HepG2 (cell line): Measurements from ENCODE around the gene GOLPH3. TPM values are rescaled to one million over a fixed set of nuclear protein-coding genes. Genes with fewer than 3 reads are reported as not detected.

ENCODE experiments used
- ATAC-seq: fragments of 200-7000 bp; cut with Tn5 transposase; 3 replicates; pipeline ENCODE4 v1.9.1; 2020; ENCODE audit warnings: mild to moderate bottlenecking, moderate library complexity
- BruUV-seq: library from RNA; stranded (reverse); fragments of 400-500 nt; replicated peaks from 2 replicates; lab custom pipeline; 2021; lab: Mats Ljungman, UMichigan
- CTCF ChIA-PET: fragments of 300-600 bp; formaldehyde crosslinking; extraction: SDS; loops from one replicate; lab custom pipeline; 2021; ENCODE audit warnings: low total read pairs, inconsistent platforms, low intra/inter-chr PET ratio; lab: Yijun Ruan, JAX
- POLR2A ChIA-PET: fragments of 350-600 bp; sonication (Branson Sonifier 250); formaldehyde crosslinking; loops from one replicate; lab custom pipeline; 2020; ENCODE audit warnings: antibody characterized with exemption, inconsistent platforms; lab: Yijun Ruan, JAX
- DNase-seq: peaks from one replicate; pipeline ENCODE4 v3.0.0-alpha.2; 2015; ENCODE audit warnings: low spot score
- FAIRE-seq: peaks from 3 replicates; lab custom pipeline; 2011; peaks lifted over from hg19 to GRCh38; lab: Jason Lieb, UNC
- H2AFZ ChIP-seq: one replicate; pipeline ENCODE4 v1.6.1; 2011; ENCODE audit warnings: low read length, inconsistent platforms
- H3K27ac ChIP-seq: fragments of 300-600 bp; 3 replicates; pipeline ENCODE4 v1.8.0; 2011; ENCODE audit warnings: mixed run types, mild to moderate bottlenecking, mixed read lengths, low read length, inconsistent platforms; ENCODE audit not compliant: insufficient read depth; ENCODE audit errors: extremely low read length
- H3K27me3 ChIP-seq, 2 experiments: fragments of 200-600 bp in 1 of 2; 2 replicates in 1 of 2; 3 replicates in 1 of 2; pipeline versions ENCODE4 v1.6.0 to v1.8.0; 2011; ENCODE audit warnings: low read length in 2 of 2, mild to moderate bottlenecking in 2 of 2, moderate library complexity in 2 of 2, inconsistent platforms in 1 of 2; ENCODE audit not compliant: insufficient read depth in 2 of 2, control insufficient read depth in 1 of 2
- H3K36me3 ChIP-seq, 2 experiments: fragments of 200-600 bp in 1 of 2; replicated peaks in 1 of 2; 2 replicates in 1 of 2; 3 replicates in 1 of 2; pipeline versions ENCODE4 v1.5.1 to v1.8.0; 2011; ENCODE audit warnings: low read length in 2 of 2, inconsistent platforms in 1 of 2; ENCODE audit not compliant: insufficient read depth in 2 of 2, control insufficient read depth in 1 of 2
- H3K4me1 ChIP-seq: 2 replicates; pipeline ENCODE4 v1.5.1; 2012; ENCODE audit warnings: low read length, inconsistent platforms; ENCODE audit not compliant: insufficient read depth
- H3K4me2 ChIP-seq: 2 replicates; pipeline ENCODE4 v1.6.0; 2011; ENCODE audit warnings: low read depth, low read length, inconsistent platforms
- H3K4me3 ChIP-seq, 3 experiments: fragments of 200-600 bp in 1 of 3; sonication (generic), shearing (Covaris generic) in 1 of 3; replicated peaks in 1 of 3; 2 replicates each; pipeline ENCODE4 v1.5.1; 2011 to 2016; ENCODE audit warnings: low read length in 3 of 3, inconsistent platforms in 2 of 3, low read depth in 2 of 3, mild to moderate bottlenecking in 2 of 3, control low read depth in 1 of 3, mixed read lengths in 1 of 3; ENCODE audit not compliant: insufficient read depth in 1 of 3
- H3K79me2 ChIP-seq: one replicate; pipeline ENCODE4 v1.6.1; 2011; ENCODE audit warnings: low read length, inconsistent platforms; ENCODE audit not compliant: insufficient read depth
- H3K9ac ChIP-seq: 2 replicates; pipeline ENCODE4 v1.6.0; 2011; ENCODE audit warnings: mild to moderate bottlenecking, low read depth, low read length, inconsistent platforms; ENCODE audit not compliant: insufficient read depth
- H3K9me3 ChIP-seq: 2 replicates; pipeline ENCODE4 v1.5.1; 2012; ENCODE audit warnings: mild to moderate bottlenecking, low read length
- H4K20me1 ChIP-seq: 2 replicates; pipeline ENCODE4 v1.6.0; 2011; ENCODE audit warnings: inconsistent platforms, mild to moderate bottlenecking, low read length, moderate library complexity; ENCODE audit not compliant: insufficient read depth
- FOXJ3 ChIP-seq: sonication (generic); formaldehyde crosslinking; IDR thresholded peaks from 2 replicates; pipeline ENCODE4 v1.4.0; 2020; ENCODE audit warnings: missing genetic modification reagents, mild to moderate bottlenecking, borderline replicate concordance
- HDAC2 ChIP-seq: sonication (generic); formaldehyde crosslinking; IDR thresholded peaks from 2 replicates; pipeline ENCODE4 v1.4.0; 2020; ENCODE audit warnings: missing genetic modification reagents
- HDAC6 ChIP-seq: fragments of 200-600 bp; sonication (generic); IDR thresholded peaks from 2 replicates; pipeline ENCODE4 v1.7.0; 2017; ENCODE audit warnings: mild to moderate bottlenecking, antibody characterized with exemption, low read length, low read depth
- HIVEP1 ChIP-seq: sonication (generic); formaldehyde crosslinking; IDR thresholded peaks from 2 replicates; pipeline ENCODE4 v1.4.0; 2020; ENCODE audit warnings: mild to moderate bottlenecking, missing genetic modification reagents
- NFKBIZ ChIP-seq: IDR thresholded peaks from 2 replicates; pipeline ENCODE4 v1.6.1; 2018; ENCODE audit warnings: missing genetic modification reagents, missing compliant biosample characterization
- TP53 ChIP-seq: sonication (generic); formaldehyde crosslinking; conservative IDR thresholded peaks from 2 replicates; pipeline ENCODE4 v1.4.0; 2020; ENCODE audit warnings: missing genetic modification reagents
- WGBS: methylation state at CpG from one replicate; pipeline ENCODE4 v1.1.6; 2017; ENCODE audit warnings: low lambda C conversion rate; 5-methylcytosine and 5-hydroxymethylcytosine counted together
- in situ Hi-C: cut with HindIII; loops from 2 replicates; pipeline ENCODE4 v1.10.0; 2017; ENCODE audit warnings: low pct_unique_long_range_greater_than_20kb; ENCODE audit not compliant: extremely low pct_ligation_motif_present
- intact Hi-C: fragments of 100-400 bp; cut with micrococcal nuclease; formaldehyde crosslinking; loops from one replicate; pipeline ENCODE4 v1.10.0; 2022; ENCODE audit not compliant: unreplicated experiment
- polyA plus RNA-seq, 8 experiments: library from polyadenylated mRNA; depleted of rRNA in 3 of 8; stranded (reverse) in 7 of 8; unstranded in 1 of 8; fragments of >200 nt; fragmentation: Illumina TruSeq in 4 of 8; extraction: Trizol in 4 of 8; gene quantifications; 2 replicates each; pipeline versions ENCODE4 v1.2.1 to v1.2.3, GENCODE V29; 2011 to 2016; ENCODE audit warnings: low read depth in 4 of 8, missing spikeins in 1 of 8, mixed read lengths in 1 of 8; ENCODE audit not compliant: insufficient read depth in 1 of 8
- total RNA-seq, 5 experiments: library from RNA; depleted of rRNA; stranded (reverse); fragments of >200 nt; fragmentation: Illumina TruSeq; extraction: Trizol; gene quantifications; 2 replicates each; pipeline ENCODE4 v1.2.3, GENCODE V29; 2016; ENCODE audit warnings: low read depth in 1 of 5
- TF ChIP-seq, protein P1 (sequence below): sonication (generic); formaldehyde crosslinking; IDR thresholded peaks from 2 replicates; pipeline ENCODE4 v1.5.1; 2020; ENCODE audit warnings: missing genetic modification reagents, mild to moderate bottlenecking, borderline replicate concordance
- TF ChIP-seq, protein P2 (sequence below): sonication (generic); formaldehyde crosslinking; IDR thresholded peaks from 2 replicates; pipeline ENCODE4 v1.4.0; 2020; ENCODE audit warnings: mild to moderate bottlenecking, missing genetic modification reagents

GOLPH3 gene
- total and polyA plus RNA-seq, 2 of the 13 experiments (the other 11 are each of a cell fraction or from before 2014, with no cell fraction given): 59.5 to 84.5 TPM

DNA sequence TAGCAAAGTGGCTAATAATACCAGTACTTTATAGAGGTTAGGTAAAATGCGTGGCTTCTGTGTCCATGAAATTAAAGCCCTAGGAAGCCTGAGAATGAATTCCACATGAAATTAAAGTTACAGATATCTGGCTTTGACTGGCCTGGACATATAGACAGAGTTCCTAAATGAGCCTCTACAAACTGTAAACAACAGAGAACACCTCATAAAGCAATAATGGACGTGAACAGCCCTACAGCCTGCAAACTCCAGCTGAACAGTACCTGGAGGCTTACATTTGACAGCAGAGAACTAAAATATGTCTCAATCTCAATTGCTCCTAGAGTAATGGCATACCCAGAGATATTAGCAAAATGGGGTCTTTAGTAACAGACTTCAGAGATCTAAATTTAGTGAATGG lies 28.7 kb downstream of the GOLPH3 start:
- no peak for FAIRE-seq

More for the DNA sequence above, 28.7 kb downstream of the GOLPH3 start:
- H3K4me1 ChIP-seq: peaks cover 63% of the 10 kb centered on the region
- H3K9me3 ChIP-seq: no peaks in the 10 kb centered on the region
- in situ Hi-C loops (no loop called here), intact Hi-C loops (no loop called here)
- no peaks in the 10 kb centered on the region for H3K27me3 ChIP-seq
- no peak overlapping the region for H3K9ac ChIP-seq
- DNase-seq (no peak), ATAC-seq (no peak)
- CTCF ChIA-PET: no interaction called here
- no peak overlapping the region for H3K27ac ChIP-seq
- H2AFZ ChIP-seq: no peak overlapping the region
- H3K4me2 ChIP-seq: no peak overlapping the region
- TF ChIP-seq HDAC2 (CRISPR knock-in tag): no peak
- no peak for TF ChIP-seq TP53 (CRISPR knock-in tag)
- TF ChIP-seq HIVEP1 (CRISPR knock-in tag): no peak
- no peak for TF ChIP-seq HDAC6
- TF ChIP-seq FOXJ3 (CRISPR knock-in tag): no peak
- TF ChIP-seq, protein P1, sequence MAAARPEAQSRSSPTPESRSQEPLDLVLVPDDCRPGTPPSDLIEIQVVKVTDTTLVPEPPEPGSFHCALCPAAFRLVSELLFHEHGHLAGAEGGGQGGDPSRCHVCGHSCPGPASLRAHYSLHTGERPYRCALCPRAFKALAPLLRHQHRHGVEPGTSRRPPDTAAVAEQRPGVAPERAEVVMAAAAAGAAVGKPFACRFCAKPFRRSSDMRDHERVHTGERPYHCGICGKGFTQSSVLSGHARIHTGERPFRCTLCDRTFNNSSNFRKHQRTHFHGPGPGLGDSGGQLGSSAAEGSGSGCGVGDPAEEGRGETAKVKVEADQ (CRISPR knock-in tag): no peak
- TF ChIP-seq NFKBIZ (CRISPR knock-in tag): no peak
- TF ChIP-seq, protein P2, sequence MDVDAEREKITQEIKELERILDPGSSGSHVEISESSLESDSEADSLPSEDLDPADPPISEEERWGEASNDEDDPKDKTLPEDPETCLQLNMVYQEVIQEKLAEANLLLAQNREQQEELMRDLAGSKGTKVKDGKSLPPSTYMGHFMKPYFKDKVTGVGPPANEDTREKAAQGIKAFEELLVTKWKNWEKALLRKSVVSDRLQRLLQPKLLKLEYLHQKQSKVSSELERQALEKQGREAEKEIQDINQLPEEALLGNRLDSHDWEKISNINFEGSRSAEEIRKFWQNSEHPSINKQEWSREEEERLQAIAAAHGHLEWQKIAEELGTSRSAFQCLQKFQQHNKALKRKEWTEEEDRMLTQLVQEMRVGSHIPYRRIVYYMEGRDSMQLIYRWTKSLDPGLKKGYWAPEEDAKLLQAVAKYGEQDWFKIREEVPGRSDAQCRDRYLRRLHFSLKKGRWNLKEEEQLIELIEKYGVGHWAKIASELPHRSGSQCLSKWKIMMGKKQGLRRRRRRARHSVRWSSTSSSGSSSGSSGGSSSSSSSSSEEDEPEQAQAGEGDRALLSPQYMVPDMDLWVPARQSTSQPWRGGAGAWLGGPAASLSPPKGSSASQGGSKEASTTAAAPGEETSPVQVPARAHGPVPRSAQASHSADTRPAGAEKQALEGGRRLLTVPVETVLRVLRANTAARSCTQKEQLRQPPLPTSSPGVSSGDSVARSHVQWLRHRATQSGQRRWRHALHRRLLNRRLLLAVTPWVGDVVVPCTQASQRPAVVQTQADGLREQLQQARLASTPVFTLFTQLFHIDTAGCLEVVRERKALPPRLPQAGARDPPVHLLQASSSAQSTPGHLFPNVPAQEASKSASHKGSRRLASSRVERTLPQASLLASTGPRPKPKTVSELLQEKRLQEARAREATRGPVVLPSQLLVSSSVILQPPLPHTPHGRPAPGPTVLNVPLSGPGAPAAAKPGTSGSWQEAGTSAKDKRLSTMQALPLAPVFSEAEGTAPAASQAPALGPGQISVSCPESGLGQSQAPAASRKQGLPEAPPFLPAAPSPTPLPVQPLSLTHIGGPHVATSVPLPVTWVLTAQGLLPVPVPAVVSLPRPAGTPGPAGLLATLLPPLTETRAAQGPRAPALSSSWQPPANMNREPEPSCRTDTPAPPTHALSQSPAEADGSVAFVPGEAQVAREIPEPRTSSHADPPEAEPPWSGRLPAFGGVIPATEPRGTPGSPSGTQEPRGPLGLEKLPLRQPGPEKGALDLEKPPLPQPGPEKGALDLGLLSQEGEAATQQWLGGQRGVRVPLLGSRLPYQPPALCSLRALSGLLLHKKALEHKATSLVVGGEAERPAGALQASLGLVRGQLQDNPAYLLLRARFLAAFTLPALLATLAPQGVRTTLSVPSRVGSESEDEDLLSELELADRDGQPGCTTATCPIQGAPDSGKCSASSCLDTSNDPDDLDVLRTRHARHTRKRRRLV (CRISPR knock-in tag): no peak
- H3K36me3 ChIP-seq: peaks cover 1 to 18% of the 10 kb centered on the region in 2 experiments; a peak in 2 of 5 replicates
- no peak overlapping the region for H3K4me3 ChIP-seq
- BruUV-seq: no TSS peak
- peaks cover 78% of the 10 kb centered on the region for H3K79me2 ChIP-seq
- POLR2A ChIA-PET: no interaction called here
- peaks cover 69% of the 10 kb centered on the region for H4K20me1 ChIP-seq
- 59% methylated on average over 2 of the region's 2 CpGs for WGBS
